Measurements from ENCODE around the gene GABRR1. TPM values are rescaled to one million over a fixed set of nuclear protein-coding genes. Genes with fewer than 3 reads are reported as not detected.

The GABRR1 gene
- total RNA-seq, 1 experiment from 2014 or later = not detected

- TF ChIP-seq, protein P1, sequence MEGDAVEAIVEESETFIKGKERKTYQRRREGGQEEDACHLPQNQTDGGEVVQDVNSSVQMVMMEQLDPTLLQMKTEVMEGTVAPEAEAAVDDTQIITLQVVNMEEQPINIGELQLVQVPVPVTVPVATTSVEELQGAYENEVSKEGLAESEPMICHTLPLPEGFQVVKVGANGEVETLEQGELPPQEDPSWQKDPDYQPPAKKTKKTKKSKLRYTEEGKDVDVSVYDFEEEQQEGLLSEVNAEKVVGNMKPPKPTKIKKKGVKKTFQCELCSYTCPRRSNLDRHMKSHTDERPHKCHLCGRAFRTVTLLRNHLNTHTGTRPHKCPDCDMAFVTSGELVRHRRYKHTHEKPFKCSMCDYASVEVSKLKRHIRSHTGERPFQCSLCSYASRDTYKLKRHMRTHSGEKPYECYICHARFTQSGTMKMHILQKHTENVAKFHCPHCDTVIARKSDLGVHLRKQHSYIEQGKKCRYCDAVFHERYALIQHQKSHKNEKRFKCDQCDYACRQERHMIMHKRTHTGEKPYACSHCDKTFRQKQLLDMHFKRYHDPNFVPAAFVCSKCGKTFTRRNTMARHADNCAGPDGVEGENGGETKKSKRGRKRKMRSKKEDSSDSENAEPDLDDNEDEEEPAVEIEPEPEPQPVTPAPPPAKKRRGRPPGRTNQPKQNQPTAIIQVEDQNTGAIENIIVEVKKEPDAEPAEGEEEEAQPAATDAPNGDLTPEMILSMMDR (IDR thresholded peaks at IDR 0.05 in 2 of 3, conservative IDR thresholded peaks at IDR 0.05 in 1 of 3; ENCODE audit: borderline replicate concordance in 1 of 3, insufficient read depth in 1 of 3, low read depth in 2 of 3, low read length in 2 of 3) = no peak
- no peak for TF ChIP-seq ZNF274 (IDR thresholded peaks at IDR 0.05; ENCODE audit: low read depth, low read length)
Observed at GRCh38 chr6:89162047-89162371, 55.1 kb downstream of the GABRR1 start (continued).

DNA sequence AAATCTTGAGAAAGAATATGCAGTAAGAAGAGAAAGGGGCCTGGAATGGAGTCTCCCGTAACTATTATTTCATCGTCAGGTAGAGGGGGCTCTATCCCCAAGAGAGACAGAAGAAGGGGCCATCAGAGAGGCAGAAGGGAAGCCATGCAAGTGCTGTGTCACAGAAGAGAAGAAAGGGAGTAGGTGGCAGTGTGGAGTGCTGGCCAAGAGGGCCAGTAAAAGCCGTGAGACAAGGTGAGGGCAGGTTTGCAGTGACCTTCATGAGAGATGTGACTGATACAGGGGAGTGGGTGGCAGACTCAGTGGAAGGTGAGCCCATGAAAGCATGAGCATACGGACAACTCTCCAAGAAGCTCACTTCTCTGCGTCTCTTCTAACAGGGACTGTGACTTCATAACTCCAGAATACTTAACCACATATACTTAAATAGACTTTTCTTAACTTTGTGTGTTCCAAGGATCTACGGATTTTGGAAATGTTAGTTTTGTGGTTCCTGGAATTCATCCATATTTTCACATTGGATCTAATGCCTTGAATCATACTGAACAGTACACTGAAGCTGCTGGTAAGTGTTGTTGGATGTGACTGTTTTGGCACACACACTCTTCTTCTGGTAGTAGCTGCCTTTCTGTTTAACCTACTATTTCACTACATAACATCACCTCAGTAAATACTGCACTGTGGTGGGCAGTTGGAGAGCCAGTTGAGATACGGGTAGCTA, 55.7 kb downstream of the GABRR1 start:
- intact Hi-C loops (cut with micrococcal nuclease) = no loop called here
- Histone ChIP-seq H4K20me1 (ENCODE audit: insufficient read depth) (no peaks in the 10 kb centered on the region; the same call in 1 of the 2 replicates), H3K4me1 (ENCODE audit: control insufficient read depth in 1 of 2, insufficient read depth in 2 of 2, low read length in 2 of 2) (no peaks in the 10 kb centered on the region), H3K27ac (ENCODE audit: low read depth, low read length) (no peak overlapping the region), H2AFZ (ENCODE audit: low read depth, low read length, poor library complexity, severe bottlenecking) (no peak overlapping the region), H3K9me2 (ENCODE audit: insufficient read depth) (no peaks in the 10 kb centered on the region), H3K36me3 (ENCODE audit: control insufficient read depth in 1 of 2, insufficient read depth in 2 of 2, low read length in 2 of 2) (peaks cover 16 to 26% of the 10 kb centered on the region in 2 experiments), H3K4me2 (ENCODE audit: low read length) (no peak overlapping the region), H3K79me2 (ENCODE audit: insufficient read depth, low read length) (peaks cover 7% of the 10 kb centered on the region), H3K4me3 (replicated peaks in 1 of 2; ENCODE audit: low read depth in 1 of 2, low read length in 2 of 2) (no peak overlapping the region), H3K27me3 (ENCODE audit: insufficient read depth, low read length) (no peaks in the 10 kb centered on the region), H3K9me3 (ENCODE audit: control insufficient read depth in 1 of 2, insufficient read depth in 1 of 2, low read depth in 1 of 2, low read length in 2 of 2) (no peaks in the 10 kb centered on the region), H3K9ac (ENCODE audit: low read length) (no peak overlapping the region)
- RAD21 ChIA-PET (ENCODE audit: low non-redundant PET in 1 of 2, low total read pairs in 2 of 2, uncharacterized antibody in 2 of 2, unreplicated experiment in 2 of 2) = no interaction called here
- no TSS peak for BruUV-seq (replicated peaks)
- DNase-seq (ENCODE audit: low read depth, low spot score) = no peak
- POLR2A ChIA-PET = no interaction called here
- CTCF ChIA-PET = no interaction called here
- TF ChIP-seq ELF1 (IDR thresholded peaks at IDR 0.05; ENCODE audit: borderline replicate concordance, low read depth) (no peak), MAX (IDR thresholded peaks at IDR 0.05) (no peak), YY1 (IDR thresholded peaks at IDR 0.05; ENCODE audit: extremely low read depth, insufficient replicate concordance, low read depth, low read length) (no peak), REST (IDR thresholded peaks at IDR 0.05; ENCODE audit: low read depth) (no peak), CBX3 (IDR thresholded peaks at IDR 0.05; ENCODE audit: low read depth) (no peak), ZFX (IDR thresholded peaks at IDR 0.05) (no peak), SIN3A (IDR thresholded peaks at IDR 0.05; ENCODE audit: low read depth) (no peak), CEBPB (IDR thresholded peaks at IDR 0.05; ENCODE audit: low read depth) (no peak), JUND (IDR thresholded peaks at IDR 0.05) (no peak), POLR2AphosphoS5 (IDR thresholded peaks at IDR 0.05; ENCODE audit: low read depth, low read length) (no peak), SRF (IDR thresholded peaks at IDR 0.05; ENCODE audit: low read depth) (no peak), EGR1 (IDR thresholded peaks at IDR 0.05; ENCODE audit: low read depth) (no peak), ZNF274 (IDR thresholded peaks at IDR 0.05; ENCODE audit: low read depth, low read length) (no peak)
- TF ChIP-seq, protein P1 (IDR thresholded peaks at IDR 0.05 in 2 of 3, conservative IDR thresholded peaks at IDR 0.05 in 1 of 3; ENCODE audit: borderline replicate concordance in 1 of 3, insufficient read depth in 1 of 3, low read depth in 2 of 3, low read length in 2 of 3) = no peak
- no peak for ATAC-seq

All from HCT116 (cell line).